GM21717 (cell line): ENCODE data around the gene RIC3.

Experiments
- ATAC-seq: cut with Tn5 transposase; IDR thresholded peaks from one replicate; pipeline ENCODE4 v1.9.1; 2021; ENCODE audit warnings: mild to moderate bottlenecking, moderate library complexity; ENCODE audit not compliant: unreplicated experiment

Gene RIC3

DNA sequence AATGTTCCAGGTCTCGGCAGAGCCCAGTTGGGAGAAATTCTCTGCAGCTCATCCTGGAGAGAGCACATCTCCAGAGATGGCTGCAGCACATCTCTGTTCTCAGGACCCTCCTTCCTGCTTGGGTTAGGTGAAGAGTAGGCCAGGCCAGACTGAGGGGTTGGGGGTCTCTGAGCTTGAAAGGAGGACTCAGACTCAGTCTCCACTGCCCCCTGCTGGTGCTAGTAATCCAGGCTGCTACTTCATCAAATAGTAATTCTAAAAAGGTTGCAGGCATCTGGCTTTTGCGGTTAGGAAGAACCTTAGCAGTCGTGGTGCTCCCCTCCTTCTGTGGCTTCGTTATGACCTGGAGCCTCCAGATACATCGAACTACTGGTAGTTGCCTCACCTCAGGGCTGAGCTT, 78.1 kb downstream of the RIC3 start:
- ATAC-seq: no peak

DNA sequence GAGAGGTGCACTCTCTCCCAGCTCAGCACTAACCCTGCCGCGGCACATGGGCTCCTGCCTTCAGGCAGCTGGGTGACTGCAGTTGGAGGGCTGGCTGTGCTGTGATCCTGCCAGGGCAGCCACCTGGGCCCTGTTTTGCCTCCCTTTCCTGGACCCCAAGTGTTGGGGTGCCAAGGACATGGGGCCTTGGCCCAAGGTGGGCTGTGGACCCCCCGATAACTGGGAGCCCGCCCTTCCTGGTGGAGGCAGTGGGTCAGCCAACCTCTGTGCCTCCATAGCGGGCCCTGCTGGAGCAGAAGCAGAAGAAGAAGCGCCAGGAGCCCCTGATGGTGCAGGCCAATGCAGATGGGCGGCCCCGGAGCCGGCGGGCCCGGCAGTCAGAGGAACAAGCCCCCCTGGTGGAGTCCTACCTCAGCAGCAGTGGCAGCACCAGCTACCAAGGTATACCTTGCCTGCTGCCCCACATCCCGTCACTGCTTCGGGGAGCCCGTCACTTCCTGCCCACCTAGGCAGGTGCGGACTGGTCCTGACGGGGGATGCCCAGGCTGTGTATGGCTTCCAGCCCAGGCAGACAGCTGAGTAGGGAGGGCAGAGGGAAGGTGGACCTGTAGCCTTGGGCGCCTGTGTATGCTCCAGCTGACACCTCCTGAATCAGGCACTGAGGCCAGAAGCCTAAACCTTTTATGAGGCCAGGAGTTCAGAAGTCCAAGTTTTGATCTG, 78.9 kb downstream of the RIC3 start:
- no peak for ATAC-seq

DNA sequence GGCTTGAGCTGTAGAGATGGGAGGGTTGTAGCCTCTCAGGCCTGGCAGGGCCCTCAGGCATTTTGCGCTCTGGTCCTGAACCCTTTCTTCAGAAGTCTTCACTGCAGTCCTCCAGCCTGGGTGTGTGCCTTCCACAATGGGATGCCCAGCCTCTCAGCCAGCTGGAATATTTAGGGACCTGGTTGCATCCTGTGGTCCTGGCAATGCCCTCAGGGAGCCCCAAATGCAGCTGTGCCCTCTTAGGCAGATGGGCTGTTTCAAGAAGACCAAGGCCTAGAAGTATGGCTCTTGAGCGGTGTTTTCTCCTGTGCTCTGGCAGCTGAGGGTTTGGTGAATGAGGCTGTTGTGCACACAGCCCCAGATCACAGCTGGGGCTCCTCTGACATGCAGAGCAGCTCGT, 81.1 kb downstream of the RIC3 start:
- ATAC-seq: no peak

DNA sequence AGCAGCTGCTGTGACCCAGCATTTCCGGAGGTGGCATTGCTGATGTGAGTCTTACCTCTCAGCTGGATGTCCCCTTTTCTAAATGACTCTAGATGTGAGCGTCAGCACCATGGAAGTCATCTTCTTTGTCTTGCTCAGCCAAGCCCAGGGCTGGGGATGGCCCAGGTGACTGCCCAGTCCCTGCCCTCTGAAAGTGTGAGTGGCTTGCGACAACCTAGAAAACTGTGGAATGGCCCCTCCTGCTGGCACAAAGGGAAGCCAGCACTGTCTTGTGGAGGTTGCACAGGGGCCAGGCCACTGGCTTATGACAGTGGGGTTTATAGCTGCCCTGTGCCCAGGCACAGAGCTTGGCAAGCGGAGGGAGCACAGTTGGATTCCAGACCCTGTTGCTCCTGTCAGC, 81.6 kb downstream of the RIC3 start:
- no peak for ATAC-seq

DNA sequence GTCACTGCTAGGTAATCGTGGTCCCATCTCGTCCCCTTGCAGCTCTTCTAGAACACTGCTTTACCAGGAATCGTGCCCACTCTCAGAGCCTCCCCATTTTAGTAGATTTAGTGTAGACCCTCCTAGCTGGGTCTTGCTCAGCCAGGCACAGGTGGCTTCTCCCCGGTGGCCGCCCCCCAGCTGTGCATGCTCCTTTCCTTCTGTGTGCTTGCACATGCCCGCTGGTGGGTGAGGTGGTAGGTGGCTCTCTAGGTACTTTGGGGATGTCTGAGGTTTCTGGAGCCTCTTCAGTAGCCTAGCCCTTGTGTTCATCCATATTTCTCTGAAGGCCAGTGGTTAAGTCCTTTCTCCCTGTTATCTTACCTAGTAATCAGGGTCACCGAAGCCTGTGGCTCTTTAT, 82.3 kb downstream of the RIC3 start:
- no peak for ATAC-seq

DNA sequence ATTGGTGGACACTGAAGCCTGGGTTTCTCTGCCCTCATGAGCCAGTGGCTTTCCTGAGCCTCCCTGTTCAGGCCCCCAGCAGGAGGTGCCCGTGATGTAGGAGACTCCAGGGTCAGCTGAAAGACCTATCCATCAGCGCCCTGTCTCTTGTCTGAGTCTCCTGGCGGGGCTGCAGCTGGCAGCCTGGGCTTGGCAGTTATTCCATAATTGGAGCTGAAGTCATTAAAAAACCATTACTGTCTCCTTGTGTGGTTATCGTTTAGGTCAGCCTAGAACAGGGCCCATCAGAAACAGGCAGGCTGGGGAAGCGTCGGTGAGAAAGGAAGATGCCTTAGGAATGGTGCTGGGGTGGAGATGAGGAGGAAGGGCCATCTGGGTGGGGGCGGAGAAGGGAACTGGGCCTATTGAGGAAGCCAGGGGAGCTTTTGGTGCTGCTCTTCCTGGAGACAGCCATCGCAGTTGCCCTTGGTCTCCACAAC, 82.8 kb downstream of the RIC3 start:
- ATAC-seq: no peak

DNA sequence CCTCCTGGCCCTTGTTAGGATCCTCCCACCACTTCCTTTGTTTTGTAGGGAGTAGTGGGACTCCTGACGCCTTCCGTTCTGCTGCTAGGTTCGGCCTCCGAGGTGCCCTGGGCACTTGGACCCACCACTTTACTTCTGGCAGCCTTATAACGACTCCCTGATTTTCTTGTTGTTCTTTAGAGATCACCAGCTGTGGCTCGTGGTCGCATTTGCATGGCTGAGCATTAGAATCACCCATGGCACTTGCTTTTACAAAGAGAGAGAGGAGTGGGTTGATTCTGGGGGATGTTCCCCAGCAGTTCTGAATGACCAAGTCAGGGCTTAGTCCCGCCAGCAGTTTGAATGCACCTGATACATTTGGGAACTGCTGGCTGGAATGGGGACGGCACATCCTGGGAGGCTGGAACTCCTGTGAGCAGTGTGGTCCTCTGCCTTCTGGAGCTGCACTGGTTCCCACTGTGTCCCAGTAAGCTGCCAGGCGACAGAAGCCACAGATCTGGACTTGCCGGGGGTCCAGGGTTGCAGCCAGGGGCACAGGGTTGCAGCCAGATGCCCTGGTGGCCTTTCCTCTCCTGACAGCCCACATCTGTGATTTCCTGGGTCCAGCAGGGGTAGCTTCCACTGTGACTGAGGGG, 83.7 kb downstream of the RIC3 start:
- no peak for ATAC-seq

DNA sequence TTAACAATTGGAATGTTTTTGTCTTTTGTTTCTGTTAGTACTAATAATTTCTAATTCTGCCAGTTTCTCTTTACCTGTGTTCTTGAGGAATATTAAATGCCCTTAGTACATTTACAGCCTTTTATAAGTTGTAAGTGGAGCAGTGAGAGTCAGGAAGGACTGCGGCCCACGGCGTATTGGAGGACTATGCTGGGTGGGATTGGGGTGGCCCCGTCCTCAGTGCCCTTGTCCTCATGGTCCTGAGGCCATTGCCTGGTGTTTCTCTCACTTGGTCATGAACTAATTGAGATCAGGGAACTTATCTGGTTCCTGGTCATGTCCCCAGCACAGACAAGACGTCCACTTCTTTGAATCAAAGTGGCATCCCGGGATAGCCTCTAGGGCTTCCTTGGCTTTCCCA, 84.5 kb downstream of the RIC3 start:
- no peak for ATAC-seq

DNA sequence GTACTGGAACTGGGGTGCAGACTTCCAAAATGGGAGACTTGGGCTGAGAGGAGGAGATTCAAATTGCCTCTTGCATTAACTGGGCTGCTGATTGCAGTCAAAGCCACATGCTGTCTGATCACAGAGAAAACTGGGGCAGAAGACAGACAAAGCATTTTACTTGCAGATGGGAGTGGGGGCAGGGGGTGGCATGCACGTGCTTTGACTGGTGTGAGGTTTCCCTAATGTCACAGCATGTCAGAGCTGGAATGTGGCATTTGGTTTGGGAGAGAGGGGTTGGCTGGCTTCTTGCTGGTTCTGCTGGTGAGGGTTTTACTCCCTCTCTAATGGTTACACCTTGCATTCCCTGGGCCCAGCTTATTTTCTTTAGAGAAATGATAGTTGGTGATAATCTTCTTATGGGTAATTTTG, 84.9 kb downstream of the RIC3 start:
- no peak for ATAC-seq

DNA sequence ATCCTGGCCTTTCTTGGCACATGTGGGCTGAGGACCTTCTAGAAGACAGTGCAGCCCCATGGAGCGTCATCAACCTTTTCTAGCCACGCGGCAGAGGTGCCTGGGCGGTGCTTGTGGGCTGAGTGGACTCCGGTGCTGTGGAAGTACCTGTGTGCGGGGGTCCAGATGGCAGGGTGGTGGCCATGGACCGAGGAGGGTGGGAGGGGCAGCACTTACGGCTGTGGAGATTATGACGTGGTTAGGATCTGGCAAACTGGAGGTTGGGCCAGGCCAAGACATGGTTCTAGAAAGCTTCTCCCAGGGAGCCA, 85.8 kb downstream of the RIC3 start:
- no peak for ATAC-seq

DNA sequence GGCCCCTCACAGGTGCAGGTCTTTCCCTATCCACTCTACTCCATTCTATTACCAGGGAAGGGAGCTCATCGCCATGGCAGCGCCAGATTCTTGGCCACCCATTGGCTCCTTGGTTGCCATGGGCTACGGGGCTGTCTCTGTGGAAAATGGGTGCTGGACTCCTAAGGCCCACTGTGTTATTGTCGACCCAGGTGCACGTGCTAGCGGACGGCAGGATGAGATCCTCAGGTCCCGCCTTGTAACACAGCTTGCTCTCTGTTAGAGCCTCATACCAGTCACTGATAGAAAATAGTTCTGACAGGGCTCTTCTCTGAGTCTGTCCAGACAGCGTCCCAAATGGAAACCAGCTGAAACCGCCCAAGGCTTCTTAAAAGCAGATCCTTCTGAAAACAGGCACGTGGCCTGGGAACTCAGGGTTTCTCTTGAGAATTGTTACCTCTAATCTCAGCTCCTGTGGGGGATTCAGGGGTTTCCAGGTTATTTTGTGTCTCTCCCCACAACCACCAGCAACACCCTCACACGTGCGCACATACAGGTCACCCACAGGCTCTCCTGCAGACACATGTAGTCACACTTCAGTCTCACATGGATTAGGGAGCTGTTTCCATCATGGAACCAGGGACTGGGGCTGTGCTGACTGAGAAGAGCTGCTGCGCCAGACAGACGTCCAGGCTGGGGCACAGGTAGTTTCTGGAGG, 86.3 kb downstream of the RIC3 start:
- ATAC-seq: no peak

DNA sequence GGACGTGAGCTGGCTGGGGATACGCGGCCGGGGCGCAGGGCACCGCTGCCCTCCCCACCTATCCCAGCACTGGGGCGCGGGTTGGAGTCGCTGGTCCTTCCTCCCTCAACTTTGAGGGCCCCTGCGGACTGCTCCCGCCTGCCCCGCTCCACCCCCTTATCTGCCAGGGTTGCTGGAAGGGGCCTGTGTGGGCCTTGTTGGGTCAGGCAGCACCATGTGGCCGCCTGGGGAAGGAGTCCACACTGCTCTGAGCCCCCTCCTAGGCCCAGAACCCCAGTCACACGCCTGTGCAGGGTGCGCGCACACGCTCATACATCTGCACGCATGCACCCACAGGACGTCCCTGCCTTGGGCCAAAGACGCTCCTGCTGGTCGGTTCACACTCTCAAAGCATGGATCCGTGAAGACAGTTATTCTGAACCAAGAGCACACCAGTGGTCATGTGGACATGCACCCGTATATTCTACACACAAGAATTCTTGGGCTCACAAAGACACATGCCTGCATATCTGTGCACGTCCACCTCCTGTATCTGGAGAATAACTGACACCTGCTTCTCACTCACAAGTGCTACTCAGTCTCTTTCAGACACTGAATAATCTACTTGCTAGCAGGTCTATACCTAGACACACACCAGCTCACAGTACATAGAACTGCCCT, 87.1 kb downstream of the RIC3 start:
- no peak for ATAC-seq

DNA sequence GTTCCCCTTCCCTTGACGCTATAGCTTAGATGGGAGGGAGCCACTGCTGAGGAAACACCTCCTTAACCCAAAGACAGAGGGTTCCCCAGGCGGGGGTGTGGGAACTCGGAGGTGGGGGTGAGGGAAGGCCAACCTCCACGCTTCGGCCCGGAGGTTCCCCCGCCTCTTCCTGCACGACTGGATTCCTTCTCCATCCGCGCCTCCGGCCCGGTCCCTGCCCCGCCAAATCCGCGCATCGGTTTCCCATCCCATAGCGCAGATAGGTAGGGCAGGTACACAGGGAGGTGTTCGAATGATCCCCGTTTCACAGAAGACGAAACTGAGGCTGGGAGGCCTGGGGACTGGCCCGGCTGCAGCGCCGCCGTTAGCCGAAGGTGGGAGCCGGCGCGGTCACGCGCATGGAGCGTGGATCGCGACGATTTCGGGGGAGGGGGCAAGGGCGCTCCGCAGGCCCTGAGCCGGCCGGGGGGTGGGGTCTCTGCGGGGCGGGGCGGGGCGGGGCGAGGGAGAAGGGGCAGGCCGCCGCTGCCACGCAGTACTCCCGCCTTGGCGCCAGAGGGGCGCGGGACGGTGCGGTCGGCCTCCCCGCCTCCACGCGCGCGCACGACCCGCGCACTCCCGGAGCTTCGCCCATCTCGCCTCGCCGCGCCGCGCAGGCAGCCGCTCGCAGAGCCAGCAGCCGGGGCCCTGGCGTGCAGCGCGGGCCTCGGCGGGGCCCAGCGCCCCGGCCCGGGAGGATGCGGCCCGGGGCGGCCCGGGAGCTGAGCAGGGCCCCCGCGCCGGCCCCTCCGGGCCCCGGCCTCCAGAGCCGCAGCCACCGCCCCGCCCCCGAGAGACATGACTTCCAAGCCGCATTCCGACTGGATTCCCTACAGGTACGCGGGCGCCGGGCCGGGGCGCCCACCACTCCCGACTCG, 87.9 kb downstream of the RIC3 start, which contains the start of gene TUB:
Gene TUB, plus strand, starts transcription at position 538 of the 917 bp plus-strand sequence. Its CDS starts 300 bp downstream, at position 838.
- no peak for ATAC-seq

DNA sequence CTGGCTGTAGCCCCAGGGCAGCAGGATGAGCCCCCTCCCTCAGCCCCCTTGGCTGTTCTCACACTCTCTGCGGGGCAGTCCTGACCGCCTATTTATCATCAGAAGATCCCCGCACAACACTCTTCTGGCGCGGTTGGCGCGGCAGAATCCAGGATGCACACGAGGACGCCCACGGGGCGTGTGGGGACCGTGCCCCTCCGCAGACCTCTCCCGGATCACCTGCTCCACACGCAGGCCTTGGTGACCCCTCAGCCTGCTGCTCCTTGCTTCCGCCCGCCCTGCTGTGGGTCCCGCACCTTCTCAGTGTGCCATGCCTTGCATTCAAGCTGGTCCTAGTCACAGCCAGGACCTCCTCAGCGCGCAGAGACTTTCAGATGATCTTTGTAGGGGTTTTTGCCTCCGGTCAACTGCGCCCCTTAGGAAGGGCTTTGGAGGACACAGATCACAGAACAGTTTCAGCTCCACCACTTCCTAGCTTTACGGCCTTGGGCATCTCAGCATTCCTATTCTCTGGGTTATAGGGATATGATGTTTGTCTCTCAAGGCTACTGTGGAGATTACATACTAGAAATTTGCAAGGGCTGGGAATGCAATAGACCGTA, 88.7 kb downstream of the RIC3 start:
- no peak for ATAC-seq

DNA sequence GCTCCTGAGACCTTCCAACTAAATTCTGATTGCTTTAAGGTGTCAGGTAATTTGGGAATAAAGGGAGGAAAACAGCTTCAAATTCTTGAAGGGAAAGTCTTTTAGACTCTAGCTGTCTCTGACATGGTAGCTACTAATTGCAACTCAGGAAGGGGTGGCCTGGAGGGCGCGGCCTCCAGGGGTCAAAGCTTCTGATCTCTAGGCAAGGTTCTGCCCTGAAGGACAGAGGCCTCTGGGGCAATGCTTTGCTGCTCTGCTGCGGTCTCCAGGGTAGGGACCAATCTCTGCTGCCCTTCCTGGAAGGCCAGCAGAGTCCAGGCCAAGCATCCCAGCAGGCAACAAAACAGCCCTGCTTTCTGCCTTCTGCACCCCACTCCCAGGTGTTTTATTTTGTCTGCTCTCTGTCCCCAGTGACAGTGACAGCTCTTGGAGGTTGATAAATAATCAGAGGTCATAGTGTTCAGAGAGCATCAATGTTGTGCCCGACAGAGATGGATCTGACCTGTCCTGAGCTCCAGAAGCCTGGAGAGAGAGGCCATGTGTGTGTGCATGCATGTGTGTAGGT, 89.6 kb downstream of the RIC3 start:
- ATAC-seq: no peak

DNA sequence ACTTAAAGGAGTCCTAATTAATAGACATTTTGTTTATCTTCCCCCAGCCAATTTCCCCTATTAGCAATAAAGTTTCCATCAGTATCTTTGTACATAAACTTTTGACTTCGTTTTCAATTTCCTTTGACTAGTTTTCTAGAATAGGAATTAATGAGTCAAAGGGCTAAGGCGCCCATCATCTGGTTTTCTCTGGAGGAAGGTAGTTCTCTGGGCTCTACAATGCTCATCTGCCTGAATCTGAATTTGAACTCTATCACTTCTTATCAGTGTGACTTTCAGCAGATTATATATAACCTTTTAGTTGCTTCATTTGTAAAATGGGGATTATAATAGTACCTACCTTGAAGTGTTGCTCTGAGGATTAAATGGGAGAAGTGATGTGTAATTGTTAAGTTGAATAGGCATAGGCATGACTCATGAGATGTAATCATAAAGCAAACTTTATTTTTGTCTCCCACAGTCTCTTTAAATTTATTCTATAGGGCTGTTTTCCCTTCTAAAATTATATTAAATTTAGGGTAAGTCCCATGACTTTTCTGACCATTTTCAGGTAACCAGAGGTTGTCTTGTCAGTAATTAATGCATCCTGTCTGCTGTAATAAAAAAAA, 93.6 kb downstream of the RIC3 start:
- ATAC-seq: no peak

DNA sequence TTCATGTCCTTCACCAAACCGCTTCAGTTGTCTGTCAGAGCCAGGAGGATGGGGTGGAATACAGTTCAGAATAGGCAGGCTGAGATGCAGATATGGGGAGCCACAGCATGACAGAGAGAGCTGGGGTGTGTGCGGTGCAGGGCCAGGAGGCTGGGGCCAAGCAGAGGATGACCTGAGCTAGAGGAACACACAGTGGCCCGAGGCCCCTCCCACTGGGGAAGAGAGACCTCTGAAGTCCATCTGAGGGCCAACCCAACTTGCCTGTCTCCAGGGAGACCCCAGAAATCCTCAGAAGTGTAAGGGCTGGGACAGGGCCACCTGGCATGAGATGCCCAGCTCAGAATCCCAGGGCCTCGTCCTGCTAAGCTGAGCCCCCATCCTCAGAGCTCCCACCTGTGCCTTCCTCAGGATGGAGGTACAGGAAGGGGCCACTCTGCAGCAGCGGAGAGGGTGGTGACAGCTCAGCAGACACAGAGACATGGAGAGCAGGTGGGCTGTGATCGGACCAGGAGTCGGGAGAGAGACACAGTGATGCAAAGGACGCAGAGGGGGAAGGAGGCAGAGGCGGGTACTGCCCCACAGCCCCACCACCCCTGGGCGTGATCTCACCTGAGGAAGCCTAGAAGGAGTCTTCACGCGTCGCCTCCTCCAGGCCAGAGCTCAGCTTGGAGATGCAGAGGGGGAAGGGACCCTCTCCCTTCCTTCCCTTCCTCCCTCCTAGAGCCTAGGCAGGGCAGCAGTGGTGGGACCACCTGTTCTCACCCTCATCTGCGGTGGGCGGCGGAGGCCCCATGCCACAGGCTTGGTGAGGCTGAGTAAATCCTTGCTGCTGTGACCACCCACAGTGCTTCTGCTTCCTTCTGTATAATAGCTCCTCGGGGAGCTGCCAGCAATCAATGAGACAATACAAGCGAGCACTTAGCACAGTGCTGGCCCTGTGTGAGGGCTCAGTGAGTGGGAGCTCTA, 96.9 kb downstream of the RIC3 start:
- no peak for ATAC-seq

DNA sequence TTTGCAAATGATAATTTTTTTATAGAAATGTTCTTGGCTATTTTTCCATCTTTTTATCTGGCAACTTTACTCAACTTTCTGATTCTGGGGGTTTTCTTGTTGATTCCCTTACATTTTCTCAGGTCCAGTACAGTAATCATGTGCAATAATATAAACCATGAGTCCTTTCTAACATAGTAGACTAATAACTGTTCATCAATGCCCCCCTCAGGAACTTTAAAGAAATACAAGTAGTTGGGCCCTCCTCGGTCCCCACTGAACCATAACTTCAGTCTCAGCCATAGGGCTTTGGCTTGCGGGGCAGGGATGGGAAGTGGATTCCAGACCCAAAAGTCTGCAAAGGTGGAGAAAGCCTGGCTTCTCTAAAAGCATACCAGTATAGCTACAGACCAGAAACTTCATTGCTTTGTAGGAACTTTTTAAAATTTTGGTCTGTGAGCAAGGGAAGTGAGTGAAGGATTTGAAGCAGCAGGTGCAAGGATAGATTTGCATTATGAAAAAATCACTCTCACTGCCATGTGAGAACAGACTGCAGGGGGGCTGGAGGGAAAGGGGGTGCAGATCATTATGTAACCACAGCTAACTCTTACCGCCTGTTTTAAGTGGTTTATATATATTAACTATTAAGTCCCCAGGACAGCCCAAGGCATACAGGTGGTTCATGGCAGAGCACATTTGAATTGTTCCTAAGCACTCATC, 98.3 kb downstream of the RIC3 start:
- ATAC-seq: no peak
